PC-9 (cell line): ENCODE data around the gene TRIM59.

Experiments used
- CTCF ChIP-seq: fragments of 200-600 bp; sonication (generic); conservative IDR thresholded peaks from 2 replicates; pipeline ENCODE4 v1.6.1; 2017; ENCODE audit warnings: mixed run types, antibody characterized with exemption, mild to moderate bottlenecking, moderate library complexity
- EZH2 ChIP-seq: fragments of 200-600 bp; sonication (generic); IDR thresholded peaks from 2 replicates; pipeline ENCODE4 v1.8.0; 2017; ENCODE audit warnings: antibody characterized with exemption, low read depth

GRCh38 chr3:160395297-160395696, 54.3 kb downstream of the TRIM59 start:
- TF ChIP-seq EZH2 = no peak
- no peak for TF ChIP-seq CTCF
